CD4-positive, alpha-beta memory T cell (primary cell): ENCODE measurements around the gene TIAM2. TPM values are rescaled to one million over a fixed set of nuclear protein-coding genes. Genes with fewer than 3 reads are reported as not detected.
A peak's percentile ranks its signal among the peaks of the same experiment; 100 is the strongest.
"Not testable (repeated sequence)": the region's sequence is repeated elsewhere in the genome, so short reads cannot be mapped to it uniquely, and the experiment has no call there.

ENCODE experiments used
- CTCF ChIA-PET: fragments of 350-600 bp; sonication (Branson Sonifier 250); formaldehyde crosslinking; loops from one replicate; lab custom pipeline; 2021; ENCODE audit warnings: inconsistent platforms; ENCODE audit not compliant: partially characterized antibody; lab: Charles Lee
- POLR2A ChIA-PET: fragments of 350-600 bp; sonication (Branson Sonifier 250); formaldehyde crosslinking; loops from one replicate; lab custom pipeline; 2021; ENCODE audit not compliant: partially characterized antibody; lab: Charles Lee
- DNase-seq, 5 donors: peaks; one replicate each; pipeline versions ENCODE4 v3.0.0 to v3.0.0-alpha.2; 2020 to 2022; ENCODE audit warnings: mixed read lengths in 1 of 5
- H3K27ac ChIP-seq: one replicate; pipeline ENCODE4 v1.7.0; 2013; ENCODE audit warnings: low read depth, low read length
- H3K27me3 ChIP-seq: 2 replicates; pipeline ENCODE4 v1.7.0; 2013; ENCODE audit warnings: mild to moderate bottlenecking, low read length, moderate library complexity; ENCODE audit not compliant: insufficient read depth
- H3K36me3 ChIP-seq: 2 replicates; pipeline ENCODE4 v1.7.0; 2013; ENCODE audit warnings: mild to moderate bottlenecking, low read length, moderate library complexity; ENCODE audit not compliant: insufficient read depth
- H3K4me1 ChIP-seq: 2 replicates; pipeline ENCODE4 v1.7.0; 2013; ENCODE audit warnings: mild to moderate bottlenecking, low read length, moderate library complexity; ENCODE audit not compliant: insufficient read depth
- H3K4me3 ChIP-seq, 2 donors: one replicate each; pipeline ENCODE4 v1.7.0; 2013; ENCODE audit warnings: low read length in 2 of 2, mild to moderate bottlenecking in 1 of 2
- H3K9me3 ChIP-seq, 2 donors: one replicate each; pipeline ENCODE4 v1.7.0; 2013; ENCODE audit warnings: low read length in 2 of 2, control low read depth in 1 of 2; ENCODE audit not compliant: control insufficient read depth in 1 of 2
- H3K27ac Mint-ChIP-seq, 7 donors: one replicate each; pipeline ENCODE4 v1.8.0; 2020 to 2021; ENCODE audit warnings: mixed read lengths in 7 of 7, mild to moderate bottlenecking in 6 of 7, inconsistent platforms in 3 of 7, moderate library complexity in 3 of 7
- H3K27me3 Mint-ChIP-seq, 2 donors: one replicate each; pipeline ENCODE4 v1.8.0; 2020 to 2021; ENCODE audit warnings: mixed read lengths in 2 of 2
- H3K36me3 Mint-ChIP-seq, 2 donors: one replicate each; pipeline ENCODE4 v1.8.0; 2020 to 2021; ENCODE audit warnings: mixed read lengths in 2 of 2, inconsistent platforms in 1 of 2, mild to moderate bottlenecking in 1 of 2
- H3K4me1 Mint-ChIP-seq, 4 donors: one replicate each; pipeline ENCODE4 v1.8.0; 2020 to 2021; ENCODE audit warnings: mixed read lengths in 4 of 4, mild to moderate bottlenecking in 1 of 4
- H3K4me3 Mint-ChIP-seq, 8 donors: one replicate each; pipeline ENCODE4 v1.8.0; 2020 to 2021; ENCODE audit warnings: mixed read lengths in 8 of 8, mild to moderate bottlenecking in 7 of 8, moderate library complexity in 6 of 8, inconsistent platforms in 3 of 8
- H3K9me3 Mint-ChIP-seq, 8 donors: one replicate each; pipeline ENCODE4 v1.8.0; 2020 to 2021; ENCODE audit warnings: mixed read lengths in 8 of 8, mild to moderate bottlenecking in 5 of 8, inconsistent platforms in 3 of 8, moderate library complexity in 1 of 8
- intact Hi-C: fragments of 100-400 bp; cut with micrococcal nuclease; formaldehyde crosslinking; loops from one replicate; pipeline ENCODE4 v1.15.1; 2023
- polyA plus RNA-seq, 2 donors: library from polyadenylated mRNA; unstranded; fragments of 300-500 nt; fragmentation: Illumina TruSeq; gene quantifications; one replicate each; pipeline ENCODE4 v1.2.3, GENCODE V29; 2021
- total RNA-seq, 2 experiments: library from RNA; stranded (reverse); gene quantifications; one replicate each; pipeline ENCODE4 v1.2.3, GENCODE V29; 2021

Gene TIAM2
- total and polyA plus RNA-seq, 4 experiments from 2014 or later: 0.15 to 11.1 (median 5.8) TPM

DNA sequence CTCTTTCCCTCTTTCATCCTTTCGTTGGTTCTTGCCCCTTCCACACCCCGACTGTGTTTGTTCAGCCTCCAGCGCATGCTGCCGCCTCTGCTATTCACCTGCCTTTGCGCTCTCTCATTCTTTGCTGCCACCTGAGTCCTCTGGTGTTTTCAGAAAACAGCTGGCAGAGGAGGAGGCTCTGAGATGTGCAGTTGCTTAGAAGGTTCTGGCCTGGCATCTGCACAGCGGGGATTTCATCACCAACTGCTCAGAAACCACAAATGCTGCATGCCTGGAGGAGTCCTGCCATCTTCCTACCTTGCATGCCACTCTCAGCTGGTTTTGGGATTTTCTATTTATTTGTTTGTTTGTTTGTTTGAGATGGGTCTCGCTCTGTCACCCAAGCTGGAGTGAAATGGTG is 229.5 kb downstream of the TIAM2 start:
- Histone ChIP-seq H3K27me3 (no peaks in the 10 kb centered on the region), H3K4me1 (peaks cover 13% of the 10 kb centered on the region), H3K4me3 (no peak overlapping the region), H3K27ac (no peak overlapping the region), H3K36me3 (no peaks in the 10 kb centered on the region), H3K9me3 (no peaks in the 10 kb centered on the region)
- CTCF ChIA-PET: interaction anchor here (1.3 to 1.7 kb wide), 3 partner anchors 21 to 47 kb away, joined by 3 to 4 read pairs (median 4); no protein-coding TSS in a partner anchor
- Mint-ChIP-seq H3K27me3 (peaks cover under 1 to 5% of the 10 kb centered on the region in 2 donors), H3K9me3 (peaks cover 0 to 2% (median 0%) of the 10 kb centered on the region in 8 donors), H3K4me1 (peaks cover 9 to 11% (median 10%) of the 10 kb centered on the region in 4 donors), H3K4me3 (peak overlapping the region in 2 of 8 donors; percentile 5), H3K36me3 (no peaks in the 10 kb centered on the region), H3K27ac (peak overlapping the region in 5 of 7 donors; percentile 3 to 68 (median 27))
- intact Hi-C loops: no loop called here
- DNase-seq: no peak
- POLR2A ChIA-PET: no interaction called here

DNA sequence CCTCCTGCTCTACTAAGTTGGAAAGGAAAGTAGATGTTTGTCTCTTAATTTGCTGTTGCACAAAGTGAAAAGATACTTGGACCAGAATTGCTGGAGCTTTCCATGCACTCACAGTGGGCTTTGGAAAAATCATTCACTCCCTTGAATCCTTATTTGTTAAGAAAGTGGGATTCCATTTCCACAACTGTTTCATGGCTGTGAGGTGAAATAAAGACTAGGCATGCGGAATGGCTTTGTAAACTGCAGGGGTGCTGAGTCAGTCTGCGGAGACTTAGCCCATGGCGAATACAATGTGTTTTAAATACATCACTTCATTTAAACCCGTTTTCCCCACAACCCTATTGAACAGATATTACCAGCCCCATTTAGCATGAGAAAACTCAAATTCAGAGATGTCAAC is 231.9 kb downstream of the TIAM2 start:
- no peak for DNase-seq
- H3K4me3 Mint-ChIP-seq: no peak overlapping the region
- CTCF ChIA-PET: no interaction called here

DNA sequence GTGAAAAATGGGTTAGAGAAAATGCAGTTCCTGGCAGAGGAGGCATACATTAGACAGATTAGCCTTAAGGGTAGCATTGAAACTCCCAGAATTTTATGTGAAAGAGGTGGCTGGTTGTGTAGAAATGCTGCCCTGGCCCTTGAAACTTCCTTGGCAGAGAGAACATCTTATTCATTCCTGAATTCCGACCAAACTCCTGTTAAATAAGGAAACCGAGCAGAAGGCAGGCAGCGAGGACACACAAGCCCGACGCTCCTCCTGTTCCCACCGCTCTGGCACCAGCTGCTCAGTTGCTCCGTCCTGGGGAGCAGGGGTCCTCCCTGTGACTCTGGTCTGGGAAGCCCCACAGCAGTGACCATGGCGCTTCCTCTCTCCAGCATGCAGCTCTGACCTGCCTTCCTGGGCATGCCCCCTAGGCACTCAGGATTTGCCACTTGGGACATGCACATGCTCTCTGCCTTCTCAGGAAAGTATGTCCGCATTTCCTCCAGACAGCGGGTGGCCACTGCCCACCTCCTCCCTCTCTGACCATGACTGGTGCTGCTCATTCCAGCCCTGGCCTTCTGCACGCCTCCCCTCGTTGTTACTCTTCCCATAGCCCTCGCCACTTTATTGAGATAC is 233.5 kb downstream of the TIAM2 start:
- no peaks in the 10 kb centered on the region for H3K36me3 ChIP-seq
- no peak overlapping the region for H3K27ac ChIP-seq
- no peak overlapping the region for H3K4me3 ChIP-seq
- no peaks in the 10 kb centered on the region for H3K9me3 ChIP-seq
- Mint-ChIP-seq H3K4me1 (peaks cover 9 to 11% (median 10%) of the 10 kb centered on the region in 4 donors), H3K36me3 (no peaks in the 10 kb centered on the region), H3K4me3 (peak overlapping the region in 1 of 8 donors; percentile 5), H3K27ac (no peak overlapping the region), H3K27me3 (peaks cover 0 to 5% of the 10 kb centered on the region in 2 donors), H3K9me3 (peaks cover 0 to 7% (median 0%) of the 10 kb centered on the region in 8 donors)
- H3K4me1 ChIP-seq: peaks cover 11% of the 10 kb centered on the region
- intact Hi-C loops: no loop called here
- no peaks in the 10 kb centered on the region for H3K27me3 ChIP-seq
- ChIA-PET CTCF (no interaction called here), POLR2A (no interaction called here)
- no peak for DNase-seq

More for the DNA sequence above, 231.9 kb downstream of the TIAM2 start:
- no peaks in the 10 kb centered on the region for H3K36me3 Mint-ChIP-seq
- Histone ChIP-seq H3K4me3 (no peak overlapping the region), H3K4me1 (peaks cover 13% of the 10 kb centered on the region), H3K27me3 (no peaks in the 10 kb centered on the region), H3K36me3 (no peaks in the 10 kb centered on the region), H3K9me3 (no peaks in the 10 kb centered on the region), H3K27ac (no peak overlapping the region)
- H3K27ac Mint-ChIP-seq: no peak overlapping the region
- intact Hi-C loops: no loop called here
- H3K27me3 Mint-ChIP-seq: peaks cover 0 to 5% of the 10 kb centered on the region in 2 donors
- peaks cover 9 to 11% (median 10%) of the 10 kb centered on the region in 4 donors for H3K4me1 Mint-ChIP-seq
- H3K9me3 Mint-ChIP-seq: peaks cover 0 to 7% (median 0%) of the 10 kb centered on the region in 8 donors
- POLR2A ChIA-PET: no interaction called here

DNA sequence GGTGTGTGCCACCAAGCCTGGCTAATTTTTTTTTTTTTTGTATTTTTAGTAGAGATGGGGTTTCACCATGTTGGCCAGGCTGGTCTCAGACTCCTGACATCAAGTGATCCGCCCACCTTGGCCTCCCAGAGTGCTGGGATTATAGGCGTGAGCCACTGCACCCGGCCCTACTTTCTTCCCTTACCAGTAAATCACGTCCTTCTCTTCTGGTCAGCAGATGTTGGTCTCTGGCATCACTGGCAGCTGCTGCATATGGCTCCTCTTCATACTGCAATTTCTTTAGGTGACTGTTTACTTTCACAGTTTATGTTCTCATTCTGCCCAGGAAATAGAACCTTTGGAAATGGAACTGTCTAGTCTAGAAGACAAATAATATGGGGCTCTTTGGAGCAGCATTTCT is 235.9 kb downstream of the TIAM2 start:
- DNase-seq, H3K4me3 ChIP-seq, POLR2A ChIA-PET, H3K9me3 Mint-ChIP-seq, H3K36me3 ChIP-seq, H3K4me1 ChIP-seq, H3K27me3 Mint-ChIP-seq, H3K4me1 Mint-ChIP-seq, H3K9me3 ChIP-seq, H3K36me3 Mint-ChIP-seq, intact Hi-C loops, H3K27me3 ChIP-seq, H3K27ac Mint-ChIP-seq, H3K4me3 Mint-ChIP-seq, H3K27ac ChIP-seq, CTCF ChIA-PET: not testable (repeated sequence)

DNA sequence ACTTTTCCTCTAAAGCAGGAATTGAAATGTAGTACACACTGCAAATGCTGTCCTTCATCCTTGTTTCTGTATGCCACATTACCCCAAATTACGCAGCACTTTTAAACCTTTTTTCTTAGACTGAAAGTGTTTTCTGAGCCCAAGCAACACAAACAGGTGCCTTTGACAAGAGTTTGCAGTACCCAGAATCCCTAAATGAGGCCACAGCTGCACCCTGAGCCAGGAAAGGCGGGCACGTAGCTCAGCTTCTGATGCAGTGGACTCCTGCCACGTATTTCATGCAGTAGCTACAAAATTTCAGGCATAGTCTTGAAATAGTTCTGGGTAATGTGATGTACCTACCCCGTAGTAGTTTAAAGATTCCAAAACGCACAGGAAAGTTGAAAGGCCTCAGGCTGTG is 237.7 kb downstream of the TIAM2 start:
- peaks cover 0 to 1% of the 10 kb centered on the region in 2 donors for H3K36me3 Mint-ChIP-seq
- Histone ChIP-seq H3K9me3 (no peaks in the 10 kb centered on the region), H3K27me3 (no peaks in the 10 kb centered on the region), H3K4me1 (no peaks in the 10 kb centered on the region), H3K36me3 (no peaks in the 10 kb centered on the region), H3K27ac (no peak overlapping the region), H3K4me3 (no peak overlapping the region)
- H3K4me1 Mint-ChIP-seq: no peaks in the 10 kb centered on the region
- ChIA-PET CTCF (interaction anchor here (0.9 kb wide), 1 partner anchor 44 kb away, joined by 3 read pairs; no protein-coding TSS in a partner anchor), POLR2A (no interaction called here)
- intact Hi-C loops: no loop called here
- no peak for DNase-seq
- H3K27me3 Mint-ChIP-seq: peaks cover 0 to under 1% of the 10 kb centered on the region in 2 donors
- no peak overlapping the region for H3K27ac Mint-ChIP-seq
- H3K9me3 Mint-ChIP-seq: peaks cover 0 to 8% (median under 1%) of the 10 kb centered on the region in 8 donors
- H3K4me3 Mint-ChIP-seq: no peak overlapping the region

DNA sequence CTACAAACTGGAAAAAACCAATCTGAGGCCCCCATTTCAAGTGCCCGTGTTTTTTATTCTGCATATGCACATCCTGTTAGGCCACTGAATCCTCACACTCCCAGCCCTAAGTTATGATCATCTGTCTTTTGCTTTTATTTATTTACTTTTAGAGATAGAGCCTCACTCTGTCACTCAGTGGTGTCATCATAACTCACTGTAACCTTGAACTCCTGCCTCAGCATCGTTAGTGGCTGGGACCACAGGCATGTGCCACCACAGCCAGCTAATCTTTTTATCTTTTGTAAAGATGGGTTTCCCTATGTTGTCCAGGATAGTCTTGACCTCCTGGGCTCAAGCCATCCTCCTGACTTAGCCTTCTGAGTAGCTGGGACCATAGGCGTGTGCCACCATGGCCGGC is 239.1 kb downstream of the TIAM2 start:
- Mint-ChIP-seq H3K4me3 (no peak overlapping the region), H3K36me3 (peaks cover 0 to 4% of the 10 kb centered on the region in 2 donors), H3K4me1 (no peaks in the 10 kb centered on the region)

DNA sequence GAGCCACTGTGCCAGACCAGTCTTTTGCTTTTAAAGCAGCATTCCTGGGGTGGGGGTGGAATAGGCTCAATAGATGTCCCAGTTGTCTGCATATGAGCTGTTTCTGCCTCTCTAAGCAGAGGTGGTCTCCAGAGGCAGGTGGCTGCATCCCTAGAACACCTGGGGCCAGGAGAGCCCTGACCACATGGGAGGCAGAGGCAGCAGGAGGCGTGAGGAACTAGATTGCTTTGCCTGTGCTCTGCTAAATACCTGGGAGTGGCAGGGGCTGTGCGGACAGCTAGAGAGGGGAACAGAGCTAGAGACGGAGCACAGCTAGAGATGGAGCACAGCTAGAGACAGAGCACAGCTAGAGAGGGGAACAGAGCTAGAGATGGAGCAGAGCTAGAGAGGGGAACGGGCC is 239.6 kb downstream of the TIAM2 start:
- Mint-ChIP-seq H3K4me3 (no peak overlapping the region), H3K4me1 (no peaks in the 10 kb centered on the region), H3K9me3 (peaks cover 0 to 16% (median 8%) of the 10 kb centered on the region in 8 donors), H3K27me3 (peaks cover 0 to 2% of the 10 kb centered on the region in 2 donors), H3K36me3 (peaks cover 0 to 4% of the 10 kb centered on the region in 2 donors), H3K27ac (no peak overlapping the region)
- H3K4me1 ChIP-seq: no peaks in the 10 kb centered on the region
- H3K27me3 ChIP-seq: no peaks in the 10 kb centered on the region
- ChIA-PET CTCF (no interaction called here), POLR2A (no interaction called here)
- no peak overlapping the region for H3K4me3 ChIP-seq
- no peak overlapping the region for H3K27ac ChIP-seq
- no peaks in the 10 kb centered on the region for H3K9me3 ChIP-seq
- no peak for DNase-seq
- H3K36me3 ChIP-seq: no peaks in the 10 kb centered on the region
- intact Hi-C loops: no loop called here

More for the DNA sequence above, 239.1 kb downstream of the TIAM2 start:
- ChIA-PET CTCF (no interaction called here), POLR2A (no interaction called here)
- no peaks in the 10 kb centered on the region for H3K4me1 ChIP-seq
- Mint-ChIP-seq H3K27ac (no peak overlapping the region), H3K9me3 (peaks cover 0 to 17% (median 8%) of the 10 kb centered on the region in 8 donors), H3K27me3 (peaks cover 0 to 2% of the 10 kb centered on the region in 2 donors)
- no peak for DNase-seq
- H3K4me3 ChIP-seq: no peak overlapping the region
- H3K27ac ChIP-seq: no peak overlapping the region
- intact Hi-C loops: no loop called here
- H3K36me3 ChIP-seq: no peaks in the 10 kb centered on the region
- H3K9me3 ChIP-seq: no peaks in the 10 kb centered on the region
- H3K27me3 ChIP-seq: no peaks in the 10 kb centered on the region
